ENCODE results near the gene USP10.

Gene USP10

DNA sequence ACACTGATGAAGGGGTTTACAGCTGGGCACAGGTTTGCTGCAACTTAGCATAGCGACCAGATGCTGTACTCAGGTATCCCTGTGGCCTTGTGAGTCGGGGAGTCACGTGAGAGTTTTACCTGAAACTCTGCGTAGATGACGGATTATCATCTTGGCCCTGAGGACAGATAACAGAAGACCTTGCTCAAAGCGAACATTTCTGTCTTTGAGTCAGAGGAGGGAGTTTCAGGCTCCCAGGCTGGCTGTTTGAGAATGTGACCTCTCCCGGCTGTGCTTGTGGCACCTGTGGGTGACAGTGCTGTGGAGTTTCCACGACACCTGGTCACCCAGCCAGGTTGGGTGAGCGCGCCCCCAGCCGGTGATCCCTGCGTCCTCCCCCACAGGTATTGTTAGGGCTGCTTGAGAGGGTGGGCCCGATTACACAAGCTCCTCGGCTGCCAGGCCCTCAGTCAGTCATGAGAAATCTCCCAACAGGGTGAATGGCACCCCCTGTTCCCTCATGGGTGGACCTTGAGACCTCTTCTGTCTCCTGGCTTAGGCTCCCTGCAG, 75.5 kb downstream of the USP10 start:
- no peak for DNase-seq (ENCODE audit: low read depth)

DNA sequence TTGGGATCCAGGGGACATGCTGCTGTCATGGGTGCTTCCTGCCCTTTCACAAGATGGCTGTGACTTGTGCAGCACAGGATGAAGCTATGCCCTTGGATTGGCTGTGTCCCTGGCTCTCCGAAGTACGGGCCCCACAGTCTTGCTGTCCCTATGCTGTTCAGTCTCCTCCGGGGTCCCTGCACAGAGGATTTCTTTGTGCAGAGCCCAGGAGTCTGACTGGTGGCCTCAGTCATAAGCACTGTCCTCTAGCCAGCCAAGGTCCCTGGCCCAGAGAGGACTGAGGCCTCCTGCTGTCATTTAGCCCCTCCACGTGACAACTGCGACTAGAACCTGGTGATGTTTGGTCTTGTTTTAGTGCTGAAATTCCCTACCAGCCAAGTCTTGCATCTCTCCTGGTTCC, 77.6 kb downstream of the USP10 start:
- DNase-seq (ENCODE audit: low read depth), result no peak

DNA sequence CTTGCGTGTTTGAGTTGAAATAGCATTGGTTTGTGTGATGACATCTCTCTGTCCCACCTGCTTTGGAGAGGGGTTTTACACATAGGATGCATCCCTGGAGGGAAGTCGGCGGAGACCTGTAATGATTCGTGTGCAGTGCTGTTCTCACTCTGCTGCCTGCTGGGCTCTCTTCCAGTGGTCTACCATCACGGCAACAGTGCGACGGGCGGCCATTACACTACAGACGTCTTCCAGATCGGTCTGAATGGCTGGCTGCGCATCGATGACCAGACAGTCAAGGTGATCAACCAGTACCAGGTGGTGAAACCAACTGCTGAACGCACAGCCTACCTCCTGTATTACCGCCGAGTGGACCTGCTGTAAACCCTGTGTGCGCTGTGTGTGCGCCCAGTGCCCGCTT, 78.9 kb downstream of the USP10 start:
- no peak for DNase-seq (ENCODE audit: low read depth)

DNA sequence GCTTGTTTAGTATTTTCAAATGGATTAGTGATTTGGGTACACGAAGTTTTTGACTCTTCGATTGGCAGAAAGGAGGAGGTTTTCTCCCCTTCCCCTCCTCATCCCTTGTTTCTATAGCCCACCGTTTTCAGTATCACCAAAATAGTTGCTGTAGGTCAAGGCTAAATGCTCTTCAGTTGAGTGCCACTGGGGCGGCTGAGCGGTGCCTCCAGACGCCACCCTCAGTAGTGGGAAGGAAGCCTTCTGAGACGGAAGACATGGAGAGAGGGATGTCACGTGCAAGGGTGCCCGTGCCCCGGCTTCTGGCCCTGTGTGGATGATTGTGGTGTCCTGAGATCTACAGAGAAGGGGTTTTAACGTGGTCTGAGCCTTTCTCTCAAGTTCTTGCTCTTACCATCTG, 80.3 kb downstream of the USP10 start:
- DNase-seq (ENCODE audit: low read depth), result no peak

GRCh38 chr16:84780544-84781376, 81.0 kb downstream of the USP10 start:
- DNase-seq (ENCODE audit: low read depth), result no peak

DNA sequence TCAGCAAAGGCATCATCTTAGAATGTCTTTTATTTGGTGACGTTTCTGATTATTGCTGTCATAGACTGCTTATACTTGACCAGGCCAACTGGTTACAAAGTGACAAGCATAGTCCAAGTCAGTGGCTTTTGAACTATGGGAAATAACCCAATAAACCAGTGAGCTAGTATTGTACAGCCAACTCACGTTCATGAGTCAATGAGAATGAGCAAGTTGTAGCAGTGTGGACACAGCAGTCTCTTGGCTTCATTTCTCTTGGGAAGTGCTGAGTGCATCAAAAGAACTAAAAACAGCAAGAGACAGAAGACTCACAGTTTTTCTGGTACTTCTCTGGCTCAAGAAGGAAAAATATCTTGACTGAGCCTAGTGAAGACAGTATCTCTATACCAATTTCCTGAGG, 83.0 kb downstream of the USP10 start:
- DNase-seq (ENCODE audit: low read depth), result no peak

GRCh38 chr16:84785843-84786581, 86.2 kb downstream of the USP10 start:
- DNase-seq (ENCODE audit: low read depth), result no peak

DNA sequence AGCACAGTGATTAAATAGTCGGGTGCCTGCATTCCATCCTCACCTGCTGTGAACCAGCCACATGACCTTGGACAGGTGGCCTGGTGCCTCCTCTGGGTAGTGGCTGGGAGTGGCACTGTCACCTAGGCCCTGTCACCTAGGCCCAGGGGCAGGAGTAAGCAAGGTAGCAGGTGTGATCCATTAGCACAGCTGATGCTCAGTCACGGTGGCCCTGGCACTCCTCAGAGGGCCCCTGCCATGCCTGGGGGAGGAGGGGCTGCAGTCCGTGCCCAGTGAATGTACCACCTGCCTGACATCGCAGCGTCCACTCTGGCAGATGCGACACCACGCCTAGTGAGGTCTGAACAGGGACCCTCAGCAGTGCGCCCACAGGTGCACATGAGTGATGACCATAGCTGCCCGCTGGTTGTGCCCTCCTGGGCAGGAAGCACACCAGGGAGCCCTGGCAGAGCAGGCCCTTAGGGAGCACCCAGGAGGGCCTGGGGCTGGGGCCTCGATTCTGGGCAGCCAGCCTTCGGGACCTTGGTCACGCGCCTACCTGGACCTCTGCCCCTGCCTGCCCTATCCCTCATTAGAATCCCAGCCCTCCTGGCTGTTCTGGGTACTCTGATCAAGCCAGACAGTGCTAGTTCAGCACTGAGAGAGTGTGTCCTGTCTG, 86.9 kb downstream of the USP10 start:
- no peak for DNase-seq (ENCODE audit: low read depth)

- DNase-seq (ENCODE audit: low read depth), result no peak
Measured at GRCh38 chr16:84787263-84787622, 87.4 kb downstream of the USP10 start.

- no peak for DNase-seq (ENCODE audit: low read depth)
Measured at GRCh38 chr16:84788920-84789391, 89.2 kb downstream of the USP10 start.

DNA sequence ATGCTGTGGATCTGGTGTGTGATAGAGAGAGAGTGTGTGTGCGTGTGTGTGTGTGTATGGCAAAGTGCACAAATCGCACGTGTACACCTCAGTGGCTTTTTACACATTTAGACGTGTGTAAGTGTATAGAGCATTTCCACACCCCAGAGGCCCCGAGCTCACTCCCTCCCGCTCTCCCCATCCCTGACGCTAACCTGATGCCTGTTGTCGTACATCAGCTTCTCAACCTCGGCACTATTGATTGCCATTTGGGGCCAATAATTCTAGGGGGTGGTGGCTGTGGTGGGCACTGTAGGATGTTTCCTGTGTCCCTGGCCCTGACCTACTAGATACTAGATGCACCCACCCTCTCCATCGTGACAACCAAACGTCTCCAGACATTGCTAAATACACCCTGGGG, 89.6 kb downstream of the USP10 start:
- DNase-seq (ENCODE audit: low read depth), result no peak

DNA sequence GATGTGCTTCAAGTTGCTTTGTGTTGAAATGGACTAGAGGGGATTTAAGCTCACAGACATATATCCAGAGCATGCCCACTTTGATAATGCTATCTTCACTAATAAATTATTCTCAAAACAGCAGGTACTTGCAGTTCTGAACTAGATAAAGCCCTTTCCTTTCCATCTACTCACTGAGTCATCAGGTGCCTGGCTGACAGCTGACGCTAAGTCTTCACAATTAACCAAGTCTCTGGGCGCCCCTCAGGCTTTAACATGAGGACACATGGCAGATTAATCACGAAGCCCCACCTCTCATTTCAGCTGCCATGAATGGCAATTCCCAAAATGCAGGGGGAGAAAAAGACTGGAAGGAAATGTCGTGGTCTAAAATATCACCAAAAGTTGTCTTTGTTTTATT, 90.5 kb downstream of the USP10 start:
- DNase-seq (ENCODE audit: low read depth), result no peak

DNA sequence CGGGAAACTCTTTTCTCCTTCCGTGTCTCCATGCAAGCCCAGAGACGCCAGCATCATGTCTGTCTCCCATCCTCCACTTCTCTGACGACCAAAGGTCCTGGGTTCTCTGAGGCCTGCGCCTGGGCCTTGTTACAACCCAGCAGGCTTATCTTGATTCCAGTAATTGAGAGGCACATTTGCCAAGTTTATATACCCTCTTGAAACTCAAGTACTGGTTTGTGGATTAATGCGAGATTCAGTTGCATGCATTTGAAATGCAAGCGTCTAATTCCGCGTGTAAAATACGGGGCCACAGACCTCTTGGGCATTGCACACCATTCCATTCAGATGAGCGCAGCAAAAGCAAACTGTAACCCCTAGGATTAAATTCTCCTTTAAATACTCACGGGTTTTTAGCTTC, 91.3 kb downstream of the USP10 start:
- no peak for DNase-seq (ENCODE audit: low read depth)

DNA sequence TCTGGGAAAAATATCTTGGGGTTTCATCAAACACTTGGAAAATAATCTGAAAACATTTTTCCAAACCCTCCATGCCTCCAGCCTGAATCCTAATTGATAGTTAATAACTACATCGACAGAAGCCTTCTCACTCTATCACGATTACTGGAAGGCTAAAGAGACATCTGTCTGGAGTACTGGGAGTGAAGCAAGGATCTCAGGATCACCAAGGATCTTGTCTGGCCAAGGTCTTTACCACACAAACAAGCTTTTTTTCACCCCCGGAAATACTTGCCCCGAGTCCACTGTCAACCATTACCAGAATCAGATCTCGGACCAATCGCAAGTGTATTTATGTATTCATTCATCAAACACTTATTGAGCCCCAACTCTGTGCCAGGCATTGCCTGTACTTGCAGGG, 91.7 kb downstream of the USP10 start:
- no peak for DNase-seq (ENCODE audit: low read depth)

- no peak for DNase-seq (ENCODE audit: low read depth)
Measured at GRCh38 chr16:84794186-84794585, 94.4 kb downstream of the USP10 start.

DNA sequence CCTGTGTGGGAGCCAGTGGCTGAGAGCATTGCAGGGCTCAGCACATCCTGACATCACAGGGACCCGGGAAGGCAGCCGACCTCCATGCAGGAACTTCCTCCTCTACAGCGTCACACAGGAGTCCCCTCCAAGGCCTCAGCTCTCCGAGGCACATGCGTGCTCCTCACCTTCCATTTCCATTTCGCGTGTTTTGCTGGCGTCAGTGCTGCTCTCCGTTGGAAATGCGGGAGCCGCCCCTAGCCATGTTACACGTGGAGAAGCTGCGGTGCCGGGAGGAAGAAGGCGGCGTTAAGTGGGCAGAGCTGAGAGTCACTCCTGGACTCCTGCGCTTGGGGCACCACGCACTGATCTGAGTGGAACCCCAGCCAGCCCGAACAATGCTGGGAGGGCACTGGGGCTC, 94.8 kb downstream of the USP10 start:
- DNase-seq (ENCODE audit: low read depth), result no peak

GRCh38 chr16:84795329-84796053, 95.7 kb downstream of the USP10 start:
- no peak for DNase-seq (ENCODE audit: low read depth)

- DNase-seq (ENCODE audit: low read depth), result no peak
Measured at GRCh38 chr16:84800158-84800978, 100.6 kb downstream of the USP10 start.

DNA sequence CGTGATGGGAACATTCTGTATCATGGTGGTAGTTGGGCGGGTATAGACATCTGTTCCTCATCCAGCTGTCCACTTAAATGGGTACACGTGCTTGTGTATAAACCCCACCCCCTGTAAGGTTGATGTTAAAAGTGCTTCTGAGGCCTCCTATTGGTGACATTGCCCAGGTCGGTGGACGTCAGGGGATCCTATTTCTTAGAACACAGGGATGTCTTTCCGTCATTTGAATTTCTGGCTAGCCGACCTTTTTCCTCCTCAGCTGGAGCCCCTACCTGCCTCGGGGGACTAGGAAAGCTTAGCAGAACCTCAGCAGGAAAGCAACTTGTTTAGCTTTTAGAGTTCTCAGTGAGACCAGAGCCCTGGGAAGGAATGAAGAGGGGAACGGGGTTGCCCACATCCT, 103.3 kb downstream of the USP10 start:
- DNase-seq (ENCODE audit: low read depth), result no peak

- no peak for DNase-seq (ENCODE audit: low read depth)
Measured at GRCh38 chr16:84804326-84804725, 104.5 kb downstream of the USP10 start.

DNA sequence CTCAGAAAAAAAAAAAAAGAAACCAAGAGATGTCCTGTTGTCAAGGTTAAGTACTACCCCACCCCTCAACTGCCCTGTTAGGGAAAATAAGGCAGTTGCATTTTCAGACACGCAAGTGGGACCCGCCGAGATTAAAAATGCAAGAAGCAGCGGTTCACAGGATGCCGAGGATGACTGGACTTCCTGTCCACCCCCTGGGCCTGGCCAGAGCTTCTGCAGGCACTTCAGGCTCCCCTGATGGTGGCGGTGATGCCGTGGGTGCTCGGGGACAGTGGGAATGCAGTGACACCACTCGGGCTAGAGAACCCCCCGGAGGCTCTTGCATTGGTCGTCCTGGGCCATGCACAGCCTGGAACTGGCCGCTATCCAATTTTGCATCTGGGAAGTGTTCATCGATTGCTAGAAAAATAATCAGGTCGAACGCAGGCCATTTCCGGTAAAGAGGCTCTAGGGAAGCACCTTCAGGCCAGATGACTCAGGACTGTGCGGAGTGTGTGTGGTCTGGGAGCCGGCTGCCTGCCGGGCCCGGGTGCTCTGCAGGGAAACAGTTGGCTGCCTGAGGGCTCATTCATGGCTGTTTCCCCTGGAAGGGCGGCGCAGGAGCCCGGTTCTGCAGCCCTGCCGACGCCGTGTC, 106.6 kb downstream of the USP10 start:
- no peak for DNase-seq (ENCODE audit: low read depth)
